GM12874 (cell line): ENCODE data around the gene STARD9.

Experiments used
- CTCF ChIP-seq: IDR thresholded peaks from 2 replicates; pipeline ENCODE4 v1.5.1; 2011; ENCODE audit warnings: low read depth, mild to moderate bottlenecking, control low read depth, low read length, moderate library complexity; ENCODE audit not compliant: insufficient read depth

The STARD9 gene

GRCh38 chr15:42549741-42550392, 25.5 kb upstream of the STARD9 start:
- TF ChIP-seq CTCF = no peak

GRCh38 chr15:42553554-42553953, 21.9 kb upstream of the STARD9 start:
- no peak for TF ChIP-seq CTCF

- TF ChIP-seq CTCF = no peak
These were observed 16.7 kb upstream of the STARD9 start for GRCh38 chr15:42558739-42559138.

GRCh38 chr15:42576040-42576594, 711 bp downstream of the STARD9 start:
- TF ChIP-seq CTCF = no peak

GRCh38 chr15:42576776-42577175, 1.4 kb downstream of the STARD9 start:
- TF ChIP-seq CTCF = no peak

- no peak for TF ChIP-seq CTCF
These were observed 2.2 kb downstream of the STARD9 start for GRCh38 chr15:42577514-42578031.

GRCh38 chr15:42578984-42579537, 3.7 kb downstream of the STARD9 start:
- TF ChIP-seq CTCF = no peak
